AG04450 (cell line): Measurements from ENCODE around the gene ACOX1. TPM values are rescaled to one million over a fixed set of nuclear protein-coding genes. Genes with fewer than 3 reads are reported as not detected.

Source experiments
- CTCF ChIA-PET: fragments of 300-600, 350-600 bp; formaldehyde crosslinking; extraction: SDS; loops from one replicate; lab custom pipeline; 2022; ENCODE audit warnings: antibody characterized with exemption, inconsistent platforms; lab: Charles Lee
- POLR2A ChIA-PET: fragments of 350-600 bp; formaldehyde crosslinking; extraction: SDS; loops from one replicate; lab custom pipeline; 2021; ENCODE audit warnings: antibody characterized with exemption, inconsistent platforms; lab: Yijun Ruan, JAX
- DNase-seq: peaks from one replicate; pipeline ENCODE4 v3.0.0-alpha.2; 2011; ENCODE audit warnings: low read depth, low spot score
- H3K27ac ChIP-seq: one replicate; pipeline ENCODE4 v1.5.1; 2012; ENCODE audit warnings: low read depth, low read length, control low read depth
- H3K27me3 ChIP-seq: one replicate; pipeline ENCODE4 v1.6.0; 2012; ENCODE audit warnings: low read length; ENCODE audit not compliant: control insufficient read depth, insufficient read depth
- H3K4me3 ChIP-seq: 2 replicates; pipeline ENCODE4 v1.5.1; 2011; ENCODE audit warnings: mild to moderate bottlenecking, low read depth, low read length, control low read depth
- H3K9me3 ChIP-seq: 2 replicates; pipeline ENCODE4 v1.5.1; 2012; ENCODE audit warnings: low read length; ENCODE audit not compliant: control insufficient read depth, insufficient read depth
- polyA plus RNA-seq: library from polyadenylated mRNA; depleted of rRNA; stranded (reverse); fragments of >200 nt; gene quantifications from 2 replicates; pipeline ENCODE4 v1.2.3, GENCODE V29; 2011
- TF ChIP-seq, protein P1 (sequence below): IDR thresholded peaks from 2 replicates; pipeline ENCODE4 v1.5.1; 2011; ENCODE audit warnings: low read depth, low read length, control low read depth, inconsistent platforms

ACOX1 gene
- polyA plus RNA-seq, 1 experiment = 30.7 TPM

DNA sequence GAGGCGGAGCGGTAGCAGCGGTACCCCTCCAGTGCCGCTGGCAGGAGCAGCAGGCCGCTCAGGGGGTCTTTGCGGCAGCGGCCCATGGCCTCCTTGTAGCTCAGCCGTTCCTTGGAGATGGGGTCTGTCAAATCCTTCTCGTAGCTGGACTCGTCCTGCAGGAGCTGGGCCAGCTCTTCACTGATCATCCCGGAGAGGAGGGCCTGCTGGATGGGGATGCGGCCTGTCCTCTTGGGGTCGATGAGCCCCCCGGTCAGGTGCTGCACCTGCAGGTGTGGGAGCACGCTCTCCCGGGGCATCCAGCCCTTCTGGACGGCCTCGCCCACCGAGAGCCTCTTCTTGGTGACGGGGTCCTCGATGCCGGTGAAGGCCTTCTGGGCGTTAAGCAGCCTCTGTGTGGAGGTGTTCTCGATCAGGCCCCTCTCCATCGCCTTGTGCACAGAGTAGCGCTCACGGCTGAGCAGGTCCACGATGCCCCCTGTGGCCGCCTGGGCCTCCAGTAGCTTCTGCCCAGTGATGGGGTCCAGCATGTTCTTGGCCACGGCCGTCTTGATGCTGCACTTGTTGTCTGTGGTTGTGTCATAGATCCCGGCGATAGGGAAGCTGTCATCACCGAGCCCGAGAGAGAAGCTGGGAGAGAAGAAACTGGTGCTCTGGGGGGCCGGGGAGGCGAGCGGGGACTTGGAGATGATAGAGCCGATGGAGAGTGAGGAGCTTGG, 28.3 kb upstream of the ACOX1 start:
- TF ChIP-seq, protein P1, sequence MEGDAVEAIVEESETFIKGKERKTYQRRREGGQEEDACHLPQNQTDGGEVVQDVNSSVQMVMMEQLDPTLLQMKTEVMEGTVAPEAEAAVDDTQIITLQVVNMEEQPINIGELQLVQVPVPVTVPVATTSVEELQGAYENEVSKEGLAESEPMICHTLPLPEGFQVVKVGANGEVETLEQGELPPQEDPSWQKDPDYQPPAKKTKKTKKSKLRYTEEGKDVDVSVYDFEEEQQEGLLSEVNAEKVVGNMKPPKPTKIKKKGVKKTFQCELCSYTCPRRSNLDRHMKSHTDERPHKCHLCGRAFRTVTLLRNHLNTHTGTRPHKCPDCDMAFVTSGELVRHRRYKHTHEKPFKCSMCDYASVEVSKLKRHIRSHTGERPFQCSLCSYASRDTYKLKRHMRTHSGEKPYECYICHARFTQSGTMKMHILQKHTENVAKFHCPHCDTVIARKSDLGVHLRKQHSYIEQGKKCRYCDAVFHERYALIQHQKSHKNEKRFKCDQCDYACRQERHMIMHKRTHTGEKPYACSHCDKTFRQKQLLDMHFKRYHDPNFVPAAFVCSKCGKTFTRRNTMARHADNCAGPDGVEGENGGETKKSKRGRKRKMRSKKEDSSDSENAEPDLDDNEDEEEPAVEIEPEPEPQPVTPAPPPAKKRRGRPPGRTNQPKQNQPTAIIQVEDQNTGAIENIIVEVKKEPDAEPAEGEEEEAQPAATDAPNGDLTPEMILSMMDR = no peak
- no peak overlapping the region for H3K27ac ChIP-seq
- no peak overlapping the region for H3K4me3 ChIP-seq
- no peaks in the 10 kb centered on the region for H3K27me3 ChIP-seq
- no peak for DNase-seq
- peaks cover 5% of the 10 kb centered on the region; the same call in 1 of the 2 replicates for H3K9me3 ChIP-seq
- POLR2A ChIA-PET = interaction anchor here (0.6 kb wide), 1 partner anchor 100 kb away, joined by 5 read pairs; no protein-coding TSS in a partner anchor
- CTCF ChIA-PET = interaction anchor here (0.8 to 1.7 kb wide), 3 partner anchors 12 to 272 kb away, joined by 3 to 7 read pairs (median 5); no protein-coding TSS in a partner anchor

DNA sequence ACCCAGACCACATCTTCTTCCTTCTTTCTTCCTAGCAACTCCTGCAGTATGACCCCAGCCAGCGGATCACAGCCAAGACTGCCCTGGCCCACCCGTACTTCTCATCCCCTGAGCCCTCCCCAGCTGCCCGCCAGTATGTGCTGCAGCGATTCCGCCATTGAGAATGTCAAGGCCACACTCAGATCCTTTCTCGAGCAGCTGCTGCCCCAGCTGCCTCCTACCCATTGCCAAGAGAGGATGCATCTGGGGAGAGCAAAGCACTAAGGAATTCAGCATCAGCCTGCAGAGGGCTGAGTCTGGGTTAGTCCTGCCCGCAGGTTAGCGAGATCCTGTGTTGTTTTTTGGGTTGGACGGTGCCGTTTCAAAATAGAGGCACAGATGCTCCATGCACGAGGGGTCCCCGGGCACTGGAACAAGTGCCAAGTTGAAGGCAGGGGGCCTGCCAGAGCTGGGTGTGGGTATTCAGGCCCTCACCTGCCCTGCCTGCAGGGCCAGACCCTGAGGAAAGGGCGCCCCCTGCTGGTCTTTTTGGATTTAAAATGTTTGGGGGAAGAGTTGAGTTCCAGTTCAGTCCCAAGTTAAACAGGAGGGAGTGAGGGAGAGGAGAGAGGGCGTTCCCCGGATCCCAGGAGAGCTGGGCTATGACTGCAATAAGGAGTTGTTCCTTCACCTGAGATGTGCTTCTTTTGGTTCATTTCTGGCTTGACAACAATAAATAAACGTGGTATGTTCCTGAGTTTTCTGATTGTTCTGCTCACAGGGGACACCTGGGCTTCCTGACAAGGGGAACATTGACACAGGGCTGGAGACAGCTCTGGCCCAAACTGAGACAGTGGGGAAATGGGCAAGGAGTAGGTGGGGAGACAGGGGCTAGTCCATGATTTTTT, 26.5 kb upstream of the ACOX1 start:
- DNase-seq = no peak
- ChIA-PET CTCF (interaction anchor here (0.5 to 6.6 kb wide), 17 partner anchors 8 to 218 kb away, joined by 3 to 57 read pairs (median 4); partner anchors contain the start of gene MRPL38), POLR2A (interaction anchor here (0.6 kb wide), 1 partner anchor 54 kb away, joined by 7 read pairs; no protein-coding TSS in a partner anchor)
- peaks cover 5% of the 10 kb centered on the region; the same call in 1 of the 2 replicates for H3K9me3 ChIP-seq
- H3K27me3 ChIP-seq = no peaks in the 10 kb centered on the region
- H3K27ac ChIP-seq = peak overlapping the region; percentile 31
- H3K4me3 ChIP-seq = no peak overlapping the region
- TF ChIP-seq, protein P1 = peak; percentile 66

DNA sequence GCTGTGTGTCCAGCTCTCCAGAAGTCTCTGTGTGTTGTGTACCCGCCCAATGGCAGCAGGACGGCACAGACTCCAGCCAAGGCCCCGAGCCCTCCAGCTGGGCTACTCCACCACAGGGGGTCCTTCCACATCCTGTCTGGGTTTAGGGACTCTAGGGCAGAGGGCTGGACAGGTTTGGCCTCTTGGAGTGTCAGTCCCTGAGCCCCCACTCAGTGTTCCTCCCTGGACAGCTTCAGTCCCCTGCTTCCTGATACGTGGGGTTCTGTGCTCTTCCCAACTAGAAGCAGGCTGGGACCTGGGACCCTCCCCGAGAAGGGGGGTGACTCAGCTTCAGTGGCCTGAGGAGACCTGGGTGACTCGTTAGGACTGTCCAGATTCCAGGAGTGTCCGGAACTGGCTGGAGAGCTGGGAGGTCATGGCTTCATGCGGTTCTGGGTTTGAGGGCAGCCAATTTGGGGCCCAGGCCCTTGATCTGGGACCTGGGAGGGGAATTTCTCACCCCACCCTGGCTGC, 25.8 kb upstream of the ACOX1 start:
- Histone ChIP-seq H3K9me3 (peaks cover 5% of the 10 kb centered on the region; the same call in 1 of the 2 replicates), H3K27me3 (no peaks in the 10 kb centered on the region), H3K4me3 (no peak overlapping the region), H3K27ac (peak overlapping the region; percentile 31)
- ChIA-PET POLR2A (no interaction called here), CTCF (interaction anchor here (0.9 to 6.6 kb wide), 10 partner anchors 8 to 101 kb away, joined by 3 to 57 read pairs (median 4); partner anchors contain the start of gene MRPL38)
- DNase-seq = no peak
- TF ChIP-seq, protein P1 = no peak

DNA sequence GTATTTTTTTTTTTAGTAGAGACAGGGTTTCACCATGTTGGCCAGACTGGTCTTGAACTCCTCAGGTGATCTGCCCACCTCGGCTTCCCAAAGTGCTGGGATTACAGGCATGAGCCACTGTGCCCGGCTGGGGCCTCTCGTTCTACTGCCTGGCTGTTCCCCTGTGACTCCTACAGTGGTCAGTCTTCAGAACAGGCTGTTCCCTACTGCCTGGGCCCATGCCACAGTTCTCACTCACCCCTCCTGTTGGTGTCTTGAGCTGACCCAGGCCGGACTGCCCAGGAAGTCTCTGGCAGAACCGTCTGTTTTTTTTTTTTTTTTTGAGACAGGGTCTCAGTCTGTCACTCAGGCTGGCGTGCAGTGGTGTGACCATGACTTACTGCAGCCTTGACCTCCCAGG, 24.9 kb upstream of the ACOX1 start:
- CTCF ChIA-PET = interaction anchor here (0.5 to 6.6 kb wide), 7 partner anchors 10 to 100 kb away, joined by 3 to 57 read pairs (median 11); partner anchors contain the start of gene MRPL38
- DNase-seq = no peak

More for the DNA sequence above, 24.9 kb upstream of the ACOX1 start:
- no peak overlapping the region for H3K4me3 ChIP-seq
- TF ChIP-seq, protein P1 = no peak
- H3K27ac ChIP-seq = no peak overlapping the region
- H3K9me3 ChIP-seq = peaks cover 3% of the 10 kb centered on the region; the same call in 1 of the 2 replicates
- H3K27me3 ChIP-seq = no peaks in the 10 kb centered on the region
- POLR2A ChIA-PET = interaction anchor here (0.6 kb wide), 1 partner anchor 38 kb away, joined by 4 read pairs; no protein-coding TSS in a partner anchor
